Urinary bladder (tissue), 4 donors: ENCODE results near the gene CPNE4. TPM values are rescaled to one million over a fixed set of nuclear protein-coding genes. Genes with fewer than 3 reads are reported as not detected.

ENCODE experiments used
- DNase-seq: peaks from one replicate; pipeline ENCODE4 v3.0.0-alpha.2; 2015; ENCODE audit errors: extremely low spot score
- H3K27ac ChIP-seq: one replicate; pipeline ENCODE4 v1.5.1; 2013; ENCODE audit warnings: low read depth, mild to moderate bottlenecking, moderate library complexity
- H3K36me3 ChIP-seq: one replicate; pipeline ENCODE4 v1.6.1; 2013; ENCODE audit warnings: mild to moderate bottlenecking, moderate library complexity; ENCODE audit not compliant: insufficient read depth
- H3K4me1 ChIP-seq: one replicate; pipeline ENCODE4 v1.6.1; 2013; ENCODE audit warnings: mild to moderate bottlenecking, moderate library complexity; ENCODE audit not compliant: insufficient read depth
- H3K4me3 ChIP-seq: one replicate; pipeline ENCODE4 v1.5.1; 2013; ENCODE audit warnings: low read depth, low read length
- WGBS: extraction: QIAGEN DNeasy Blood & Tissue Kit; methylation state at CpG from one replicate; pipeline ENCODE4 v1.1.7; 2013; 5-methylcytosine and 5-hydroxymethylcytosine counted together
- polyA plus RNA-seq: library from polyadenylated mRNA; stranded (reverse); fragments of 200-250 nt; gene quantifications from one replicate; pipeline ENCODE4 v1.2.3, GENCODE V29; 2013
- total RNA-seq: library from RNA; depleted of rRNA; stranded (reverse); fragments of >200 nt; gene quantifications from one replicate; pipeline ENCODE4 v1.2.3, GENCODE V29; 2014
- donor health status: healthy with polysubstance abuse.
- donor health status: healthy.

The CPNE4 gene
- total and polyA plus RNA-seq, 2 donors: 0.03 to 0.21 TPM

GRCh38 chr3:131850223-131850622 lies 184.6 kb downstream of the CPNE4 start:
- no peak overlapping the region for H3K4me3 ChIP-seq
- no peak for DNase-seq
- no peaks in the 10 kb centered on the region for H3K4me1 ChIP-seq
- H3K36me3 ChIP-seq: no peaks in the 10 kb centered on the region
- no peak overlapping the region for H3K27ac ChIP-seq
- 90% methylated on average over 3 of the region's 3 CpGs for WGBS

GRCh38 chr3:131849616-131850015 lies 185.2 kb downstream of the CPNE4 start:
- H3K36me3 ChIP-seq: no peaks in the 10 kb centered on the region
- no peak for DNase-seq
- H3K4me1 ChIP-seq: no peaks in the 10 kb centered on the region
- 89% methylated on average over 2 of the region's 2 CpGs for WGBS
- H3K4me3 ChIP-seq: no peak overlapping the region
- no peak overlapping the region for H3K27ac ChIP-seq

- no peak for DNase-seq
- no peaks in the 10 kb centered on the region for H3K36me3 ChIP-seq
- H3K4me1 ChIP-seq: no peaks in the 10 kb centered on the region
- WGBS: 51% methylated on average over 1 of the region's 1 CpG
- H3K27ac ChIP-seq: no peak overlapping the region
- no peak overlapping the region for H3K4me3 ChIP-seq
Measured at GRCh38 chr3:131847966-131848510, 186.8 kb downstream of the CPNE4 start.

GRCh38 chr3:131846296-131846924 lies 188.4 kb downstream of the CPNE4 start:
- no peak for DNase-seq
- H3K27ac ChIP-seq: no peak overlapping the region
- no peaks in the 10 kb centered on the region for H3K4me1 ChIP-seq
- H3K4me3 ChIP-seq: no peak overlapping the region
- 82% methylated on average over 3 of the region's 3 CpGs for WGBS
- H3K36me3 ChIP-seq: no peaks in the 10 kb centered on the region

GRCh38 chr3:131843174-131843573 lies 191.6 kb downstream of the CPNE4 start:
- H3K36me3 ChIP-seq: no peaks in the 10 kb centered on the region
- 70% methylated on average over 9 of the region's 9 CpGs for WGBS
- H3K27ac ChIP-seq: no peak overlapping the region
- H3K4me3 ChIP-seq: no peak overlapping the region
- DNase-seq: no peak
- no peaks in the 10 kb centered on the region for H3K4me1 ChIP-seq

GRCh38 chr3:131840156-131840797 lies 194.5 kb downstream of the CPNE4 start:
- Histone ChIP-seq H3K4me1 (no peaks in the 10 kb centered on the region), H3K4me3 (no peak overlapping the region), H3K36me3 (no peaks in the 10 kb centered on the region), H3K27ac (no peak overlapping the region)
- 41% methylated on average over 1 of the region's 1 CpG for WGBS
- DNase-seq: no peak

- WGBS: 100% methylated on average over 1 of the region's 1 CpG
- DNase-seq: no peak
- Histone ChIP-seq H3K27ac (no peak overlapping the region), H3K4me3 (no peak overlapping the region), H3K36me3 (no peaks in the 10 kb centered on the region), H3K4me1 (no peaks in the 10 kb centered on the region)
Measured at GRCh38 chr3:131835906-131836305, 198.9 kb downstream of the CPNE4 start.

- Histone ChIP-seq H3K4me1 (no peaks in the 10 kb centered on the region), H3K36me3 (no peaks in the 10 kb centered on the region), H3K27ac (no peak overlapping the region), H3K4me3 (no peak overlapping the region)
- no peak for DNase-seq
- 90% methylated on average over 4 of the region's 4 CpGs for WGBS
Measured at GRCh38 chr3:131831608-131832007, 203.2 kb downstream of the CPNE4 start.

- Histone ChIP-seq H3K4me3 (no peak overlapping the region), H3K36me3 (no peaks in the 10 kb centered on the region), H3K27ac (no peak overlapping the region), H3K4me1 (no peaks in the 10 kb centered on the region)
- DNase-seq: no peak
- 63% methylated on average over 3 of the region's 3 CpGs for WGBS
Measured at GRCh38 chr3:131821191-131821762, 213.5 kb downstream of the CPNE4 start.

GRCh38 chr3:131819381-131820055 lies 215.3 kb downstream of the CPNE4 start:
- H3K4me3 ChIP-seq: no peak overlapping the region
- DNase-seq: no peak
- no peaks in the 10 kb centered on the region for H3K36me3 ChIP-seq
- WGBS: 73% methylated on average over 5 of the region's 5 CpGs
- no peaks in the 10 kb centered on the region for H3K4me1 ChIP-seq
- H3K27ac ChIP-seq: no peak overlapping the region

GRCh38 chr3:131812433-131812832 lies 222.4 kb downstream of the CPNE4 start:
- 77% methylated on average over 1 of the region's 1 CpG for WGBS
- Histone ChIP-seq H3K27ac (no peak overlapping the region), H3K4me1 (no peaks in the 10 kb centered on the region), H3K4me3 (no peak overlapping the region), H3K36me3 (no peaks in the 10 kb centered on the region)
- no peak for DNase-seq

GRCh38 chr3:131811481-131811880 lies 223.3 kb downstream of the CPNE4 start:
- 74% methylated on average over 2 of the region's 2 CpGs for WGBS
- Histone ChIP-seq H3K4me3 (no peak overlapping the region), H3K4me1 (no peaks in the 10 kb centered on the region), H3K36me3 (no peaks in the 10 kb centered on the region), H3K27ac (no peak overlapping the region)
- DNase-seq: no peak

- DNase-seq: no peak
- no peaks in the 10 kb centered on the region for H3K4me1 ChIP-seq
- 87% methylated on average over 3 of the region's 3 CpGs for WGBS
- no peak overlapping the region for H3K27ac ChIP-seq
- H3K36me3 ChIP-seq: no peaks in the 10 kb centered on the region
- H3K4me3 ChIP-seq: no peak overlapping the region
Measured at GRCh38 chr3:131807822-131808221, 227.0 kb downstream of the CPNE4 start.

- DNase-seq: no peak
- Histone ChIP-seq H3K4me3 (no peak overlapping the region), H3K4me1 (no peaks in the 10 kb centered on the region), H3K36me3 (no peaks in the 10 kb centered on the region), H3K27ac (no peak overlapping the region)
- WGBS: 48% methylated on average over 4 of the region's 4 CpGs
Measured at GRCh38 chr3:131806736-131807135, 228.1 kb downstream of the CPNE4 start.
